Neural cell (in vitro differentiated cells): ENCODE measurements around the gene FANCI.

Experiments
- EZH2 ChIP-seq: fragments of 200-600, 300-800 bp; shearing (Covaris generic), sonication (generic); IDR thresholded peaks from 2 replicates; pipeline ENCODE4 v1.6.1; 2014; ENCODE audit warnings: antibody characterized with exemption, low read length, borderline replicate concordance, mild to moderate bottlenecking; ENCODE audit not compliant: insufficient read depth, poor library complexity, severe bottlenecking
- POLR2AphosphoS5 ChIP-seq: IDR thresholded peaks from 2 replicates; pipeline ENCODE4 v1.6.1; 2012
- RAD21 ChIP-seq: fragments of 450-650 bp; conservative IDR thresholded peaks from 2 replicates; pipeline ENCODE4 v1.6.1; 2014; ENCODE audit warnings: antibody characterized with exemption, mild to moderate bottlenecking, moderate library complexity
- SMC3 ChIP-seq: fragments of 450-650 bp; conservative IDR thresholded peaks from 2 replicates; pipeline ENCODE4 v1.6.1; 2014; ENCODE audit warnings: antibody characterized with exemption, mild to moderate bottlenecking, moderate library complexity; ENCODE audit not compliant: poor library complexity
- TF ChIP-seq, protein P1 (sequence below): IDR thresholded peaks from 2 replicates; pipeline ENCODE4 v1.6.1; 2012; ENCODE audit warnings: borderline replicate concordance
- TF ChIP-seq, protein P2 (sequence below): fragments of 450-650 bp; IDR thresholded peaks from 2 replicates; pipeline ENCODE4 v1.5.1; 2014; ENCODE audit warnings: antibody characterized with exemption, mild to moderate bottlenecking, moderate library complexity; ENCODE audit not compliant: poor library complexity, severe bottlenecking

DNA sequence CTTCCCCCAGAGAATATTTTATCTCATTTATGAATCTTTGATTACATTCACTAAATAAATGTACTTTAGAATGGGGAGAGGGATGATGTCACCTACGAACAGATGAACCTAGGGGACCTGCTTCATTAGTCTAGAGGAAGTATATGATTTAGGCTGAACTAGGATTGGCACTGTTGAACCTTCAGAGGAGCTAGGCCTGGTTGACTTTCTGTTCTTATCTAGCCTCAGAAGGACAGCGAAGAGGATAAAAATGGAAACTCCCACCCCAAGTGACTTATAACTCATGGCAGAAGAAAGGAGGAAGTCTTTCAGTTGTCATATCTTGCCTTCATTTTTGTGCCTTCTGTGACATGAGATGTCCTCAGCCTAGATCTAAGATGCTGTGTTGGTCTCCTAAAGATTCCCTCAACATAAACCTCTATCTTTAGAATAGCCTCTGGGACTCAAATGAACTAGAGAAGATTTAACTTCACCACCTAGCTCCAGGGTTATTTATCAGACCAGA is 48.2 kb downstream of the FANCI start:
- TF ChIP-seq, protein P1, sequence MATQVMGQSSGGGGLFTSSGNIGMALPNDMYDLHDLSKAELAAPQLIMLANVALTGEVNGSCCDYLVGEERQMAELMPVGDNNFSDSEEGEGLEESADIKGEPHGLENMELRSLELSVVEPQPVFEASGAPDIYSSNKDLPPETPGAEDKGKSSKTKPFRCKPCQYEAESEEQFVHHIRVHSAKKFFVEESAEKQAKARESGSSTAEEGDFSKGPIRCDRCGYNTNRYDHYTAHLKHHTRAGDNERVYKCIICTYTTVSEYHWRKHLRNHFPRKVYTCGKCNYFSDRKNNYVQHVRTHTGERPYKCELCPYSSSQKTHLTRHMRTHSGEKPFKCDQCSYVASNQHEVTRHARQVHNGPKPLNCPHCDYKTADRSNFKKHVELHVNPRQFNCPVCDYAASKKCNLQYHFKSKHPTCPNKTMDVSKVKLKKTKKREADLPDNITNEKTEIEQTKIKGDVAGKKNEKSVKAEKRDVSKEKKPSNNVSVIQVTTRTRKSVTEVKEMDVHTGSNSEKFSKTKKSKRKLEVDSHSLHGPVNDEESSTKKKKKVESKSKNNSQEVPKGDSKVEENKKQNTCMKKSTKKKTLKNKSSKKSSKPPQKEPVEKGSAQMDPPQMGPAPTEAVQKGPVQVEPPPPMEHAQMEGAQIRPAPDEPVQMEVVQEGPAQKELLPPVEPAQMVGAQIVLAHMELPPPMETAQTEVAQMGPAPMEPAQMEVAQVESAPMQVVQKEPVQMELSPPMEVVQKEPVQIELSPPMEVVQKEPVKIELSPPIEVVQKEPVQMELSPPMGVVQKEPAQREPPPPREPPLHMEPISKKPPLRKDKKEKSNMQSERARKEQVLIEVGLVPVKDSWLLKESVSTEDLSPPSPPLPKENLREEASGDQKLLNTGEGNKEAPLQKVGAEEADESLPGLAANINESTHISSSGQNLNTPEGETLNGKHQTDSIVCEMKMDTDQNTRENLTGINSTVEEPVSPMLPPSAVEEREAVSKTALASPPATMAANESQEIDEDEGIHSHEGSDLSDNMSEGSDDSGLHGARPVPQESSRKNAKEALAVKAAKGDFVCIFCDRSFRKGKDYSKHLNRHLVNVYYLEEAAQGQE: no peak
- TF ChIP-seq, protein P2, sequence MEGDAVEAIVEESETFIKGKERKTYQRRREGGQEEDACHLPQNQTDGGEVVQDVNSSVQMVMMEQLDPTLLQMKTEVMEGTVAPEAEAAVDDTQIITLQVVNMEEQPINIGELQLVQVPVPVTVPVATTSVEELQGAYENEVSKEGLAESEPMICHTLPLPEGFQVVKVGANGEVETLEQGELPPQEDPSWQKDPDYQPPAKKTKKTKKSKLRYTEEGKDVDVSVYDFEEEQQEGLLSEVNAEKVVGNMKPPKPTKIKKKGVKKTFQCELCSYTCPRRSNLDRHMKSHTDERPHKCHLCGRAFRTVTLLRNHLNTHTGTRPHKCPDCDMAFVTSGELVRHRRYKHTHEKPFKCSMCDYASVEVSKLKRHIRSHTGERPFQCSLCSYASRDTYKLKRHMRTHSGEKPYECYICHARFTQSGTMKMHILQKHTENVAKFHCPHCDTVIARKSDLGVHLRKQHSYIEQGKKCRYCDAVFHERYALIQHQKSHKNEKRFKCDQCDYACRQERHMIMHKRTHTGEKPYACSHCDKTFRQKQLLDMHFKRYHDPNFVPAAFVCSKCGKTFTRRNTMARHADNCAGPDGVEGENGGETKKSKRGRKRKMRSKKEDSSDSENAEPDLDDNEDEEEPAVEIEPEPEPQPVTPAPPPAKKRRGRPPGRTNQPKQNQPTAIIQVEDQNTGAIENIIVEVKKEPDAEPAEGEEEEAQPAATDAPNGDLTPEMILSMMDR: no peak
- TF ChIP-seq EZH2 (no peak), POLR2AphosphoS5 (no peak), SMC3 (no peak), RAD21 (no peak)
